Mucosa of descending colon (tissue), 3 donors: ENCODE results near the gene NRG3. TPM values are rescaled to one million over a fixed set of nuclear protein-coding genes. Genes with fewer than 3 reads are reported as not detected.

Experiments used
- ATAC-seq: fragments of 200-7000 bp; cut with Tn5 transposase; one replicate; pipeline ENCODE4 v1.9.1; 2020; ENCODE audit warnings: mild to moderate bottlenecking, moderate library complexity
- DNase-seq, 3 donors: peaks; one replicate each; pipeline ENCODE4 v3.0.0-alpha.2; 2020
- H3K36me3 ChIP-seq: fragments of 200-600 bp; one replicate; pipeline ENCODE4 v1.8.0; 2021; ENCODE audit warnings: low read depth, mild to moderate bottlenecking
- H3K4me1 ChIP-seq: fragments of 200-600 bp; one replicate; pipeline ENCODE4 v1.8.0; 2021; ENCODE audit warnings: low read depth, mild to moderate bottlenecking
- H3K4me3 ChIP-seq: fragments of 200-600 bp; one replicate; pipeline ENCODE4 v1.8.0; 2021; ENCODE audit warnings: mild to moderate bottlenecking
- H3K9me3 ChIP-seq: fragments of 200-600 bp; one replicate; pipeline ENCODE4 v1.8.0; 2021; ENCODE audit warnings: mild to moderate bottlenecking
- intact Hi-C, 2 donors: fragments of 100-400 bp; cut with DNase I in 1 of 2; cut with micrococcal nuclease in 1 of 2; formaldehyde crosslinking; loops; one replicate each; pipeline versions ENCODE4 v1.11.0 to v1.11.1; 2022; cut with DNase I, micrococcal nuclease
- total RNA-seq, 3 donors: library from RNA; stranded (reverse); fragmentation: NEBNext Ultra II Directional in 2 of 3; extraction: Animal tissue kit (Norgen Biotek cat#: 25700) in 2 of 3; gene quantifications; one replicate each; pipeline versions ENCODE4 v1.2.1 to v1.2.4, GENCODE V29; 2021 to 2023
- TF ChIP-seq, protein P1 (sequence below): fragments of 200-600 bp; IDR thresholded peaks from one replicate; pipeline ENCODE4 v1.8.0; 2022; ENCODE audit warnings: antibody characterized with exemption, mild to moderate bottlenecking
- donor health status: DM: no; HTN: no; CAD: no; lungs with moderate emphysema.
- donor health status: DM: no; HTN: no; CAD: no.
- donor health status: DM: no; HTN: yes; CAD: no.

Gene NRG3
- total RNA-seq, 3 donors from 2014 or later: 0.12 to 0.73 (median 0.23) TPM

DNA sequence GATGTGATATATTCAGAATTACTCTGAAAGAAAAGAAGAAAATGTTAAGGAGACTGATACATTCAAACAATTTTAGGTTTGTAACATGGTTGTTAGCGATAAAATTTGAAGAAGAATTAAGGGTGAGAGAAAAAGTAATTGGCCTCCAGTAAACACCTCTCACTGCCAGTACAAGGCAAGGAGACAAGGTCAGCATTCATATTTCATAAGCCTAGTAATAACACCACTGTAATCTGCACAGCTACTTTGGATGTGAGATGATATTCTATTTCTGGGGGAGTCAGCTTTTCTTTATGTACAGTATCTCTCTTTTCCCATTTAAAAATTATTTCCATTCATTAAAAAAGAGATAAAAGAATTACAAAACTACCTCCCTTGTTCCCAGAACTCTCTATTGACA lies 621.1 kb downstream of the NRG3 start:
- TF ChIP-seq, protein P1, sequence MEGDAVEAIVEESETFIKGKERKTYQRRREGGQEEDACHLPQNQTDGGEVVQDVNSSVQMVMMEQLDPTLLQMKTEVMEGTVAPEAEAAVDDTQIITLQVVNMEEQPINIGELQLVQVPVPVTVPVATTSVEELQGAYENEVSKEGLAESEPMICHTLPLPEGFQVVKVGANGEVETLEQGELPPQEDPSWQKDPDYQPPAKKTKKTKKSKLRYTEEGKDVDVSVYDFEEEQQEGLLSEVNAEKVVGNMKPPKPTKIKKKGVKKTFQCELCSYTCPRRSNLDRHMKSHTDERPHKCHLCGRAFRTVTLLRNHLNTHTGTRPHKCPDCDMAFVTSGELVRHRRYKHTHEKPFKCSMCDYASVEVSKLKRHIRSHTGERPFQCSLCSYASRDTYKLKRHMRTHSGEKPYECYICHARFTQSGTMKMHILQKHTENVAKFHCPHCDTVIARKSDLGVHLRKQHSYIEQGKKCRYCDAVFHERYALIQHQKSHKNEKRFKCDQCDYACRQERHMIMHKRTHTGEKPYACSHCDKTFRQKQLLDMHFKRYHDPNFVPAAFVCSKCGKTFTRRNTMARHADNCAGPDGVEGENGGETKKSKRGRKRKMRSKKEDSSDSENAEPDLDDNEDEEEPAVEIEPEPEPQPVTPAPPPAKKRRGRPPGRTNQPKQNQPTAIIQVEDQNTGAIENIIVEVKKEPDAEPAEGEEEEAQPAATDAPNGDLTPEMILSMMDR: no peak
- DNase-seq (no peak), ATAC-seq (no peak)
- Histone ChIP-seq H3K9me3 (no peaks in the 10 kb centered on the region), H3K4me1 (no peaks in the 10 kb centered on the region), H3K4me3 (no peak overlapping the region), H3K36me3 (no peaks in the 10 kb centered on the region)
- intact Hi-C loops: no loop called here

DNA sequence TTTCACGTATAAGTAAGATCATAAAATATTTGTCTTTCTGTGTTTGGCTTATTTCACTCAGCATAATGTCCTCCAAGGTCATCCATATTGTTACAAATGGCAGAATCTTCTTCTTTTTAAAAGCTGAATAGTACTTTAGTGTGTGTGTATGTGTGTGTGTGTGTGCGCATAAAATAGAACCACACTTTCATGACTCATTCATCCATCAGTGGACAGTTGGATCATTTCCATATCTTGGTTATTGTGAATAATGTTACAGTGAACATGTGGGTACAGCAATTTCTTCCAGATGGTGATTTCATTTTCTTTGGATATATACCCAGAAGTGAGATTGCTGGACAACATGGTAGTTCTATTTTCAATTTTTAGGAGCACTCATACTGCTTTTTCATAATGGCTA lies 622.4 kb downstream of the NRG3 start:
- no peaks in the 10 kb centered on the region for H3K9me3 ChIP-seq
- TF ChIP-seq, protein P1: no peak

DNA sequence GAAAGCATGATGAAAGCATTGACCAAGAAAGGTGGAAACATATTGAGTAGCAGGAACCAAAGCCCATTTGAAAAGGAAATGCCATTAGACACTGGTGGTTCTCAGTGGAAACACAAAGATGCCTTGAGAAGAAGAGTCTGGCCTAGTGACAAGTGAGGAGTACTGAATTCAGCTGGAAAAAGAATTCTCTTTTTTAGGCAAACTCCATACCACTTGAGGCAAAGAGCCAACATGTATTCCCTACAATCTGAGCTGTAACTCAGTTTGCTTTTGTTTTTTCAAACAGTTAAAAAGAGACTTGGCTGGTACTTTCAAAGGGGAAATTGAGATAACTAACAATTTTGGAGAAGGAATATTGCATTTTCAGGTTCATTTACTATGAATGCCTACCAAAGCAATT lies 624.0 kb downstream of the NRG3 start:
- no peak for DNase-seq
- no peak for ATAC-seq
- TF ChIP-seq, protein P1: no peak
- H3K36me3 ChIP-seq: no peaks in the 10 kb centered on the region
- intact Hi-C loops: no loop called here
- H3K9me3 ChIP-seq: no peaks in the 10 kb centered on the region
- no peak overlapping the region for H3K4me3 ChIP-seq
- H3K4me1 ChIP-seq: no peaks in the 10 kb centered on the region

More for the DNA sequence above, 622.4 kb downstream of the NRG3 start:
- H3K4me1 ChIP-seq: no peaks in the 10 kb centered on the region
- H3K4me3 ChIP-seq: no peak overlapping the region
- H3K36me3 ChIP-seq: no peaks in the 10 kb centered on the region
- ATAC-seq (no peak), DNase-seq (no peak)
- intact Hi-C loops: no loop called here

DNA sequence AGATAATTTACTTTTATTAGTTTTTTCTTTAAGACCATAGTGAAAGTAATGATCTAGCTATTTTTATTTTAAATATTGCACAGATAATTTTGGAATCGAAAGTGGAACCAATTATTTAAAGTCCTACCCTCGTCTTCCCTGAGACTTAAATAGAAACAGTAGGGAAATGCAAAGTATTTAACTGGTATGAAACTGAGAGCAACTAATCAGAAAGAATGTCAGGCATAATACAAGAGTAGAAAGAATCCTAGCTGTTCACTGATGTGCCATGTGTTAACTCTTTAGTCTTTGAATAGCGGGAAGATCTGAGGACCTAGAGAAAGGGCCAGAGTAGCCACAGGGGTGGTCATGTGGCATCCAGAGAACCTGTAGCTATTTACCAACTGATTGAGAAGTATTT lies 630.0 kb downstream of the NRG3 start:
- ATAC-seq (no peak), DNase-seq (no peak)
- Histone ChIP-seq H3K9me3 (peaks cover 2% of the 10 kb centered on the region), H3K4me3 (no peak overlapping the region), H3K36me3 (no peaks in the 10 kb centered on the region), H3K4me1 (no peaks in the 10 kb centered on the region)
- TF ChIP-seq, protein P1: no peak
- intact Hi-C loops: no loop called here

DNA sequence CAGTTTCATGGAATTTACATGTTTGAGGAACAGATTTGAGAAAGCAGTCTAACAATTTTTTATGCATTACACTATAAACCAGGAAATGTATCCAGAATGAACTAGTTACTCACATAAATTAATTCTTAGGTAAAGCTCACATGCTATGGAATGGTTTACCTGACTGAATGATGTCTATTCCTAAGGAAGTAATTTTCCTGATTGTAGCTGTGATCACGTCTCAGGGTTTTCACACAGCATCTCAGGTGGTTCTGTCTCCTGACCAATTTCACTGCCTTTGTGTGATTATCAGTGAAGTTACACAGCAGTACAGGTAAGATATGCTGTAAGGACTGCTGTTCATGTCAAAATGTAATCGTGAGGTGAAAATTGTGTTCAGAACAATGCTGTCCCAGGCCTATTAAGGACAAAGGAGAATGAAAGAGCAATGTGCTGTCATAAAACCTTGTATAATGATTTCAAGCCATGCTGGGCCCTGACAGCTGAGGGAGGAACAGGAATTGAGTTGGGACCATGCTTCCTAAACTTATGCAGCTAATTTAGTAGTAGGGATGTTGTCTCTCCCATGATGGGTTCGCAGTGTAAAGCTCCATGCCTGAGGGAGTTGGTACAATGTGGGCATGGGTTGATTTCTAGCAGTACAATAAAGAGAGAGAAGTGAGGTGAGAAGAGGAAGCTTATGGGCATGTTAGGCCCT lies 631.8 kb downstream of the NRG3 start:
- H3K4me1 ChIP-seq: no peaks in the 10 kb centered on the region
- H3K4me3 ChIP-seq: no peak overlapping the region
- peaks cover 2% of the 10 kb centered on the region for H3K9me3 ChIP-seq
- TF ChIP-seq, protein P1: no peak
- no peaks in the 10 kb centered on the region for H3K36me3 ChIP-seq
- ATAC-seq: no peak
- intact Hi-C loops: no loop called here
- no peak for DNase-seq

DNA sequence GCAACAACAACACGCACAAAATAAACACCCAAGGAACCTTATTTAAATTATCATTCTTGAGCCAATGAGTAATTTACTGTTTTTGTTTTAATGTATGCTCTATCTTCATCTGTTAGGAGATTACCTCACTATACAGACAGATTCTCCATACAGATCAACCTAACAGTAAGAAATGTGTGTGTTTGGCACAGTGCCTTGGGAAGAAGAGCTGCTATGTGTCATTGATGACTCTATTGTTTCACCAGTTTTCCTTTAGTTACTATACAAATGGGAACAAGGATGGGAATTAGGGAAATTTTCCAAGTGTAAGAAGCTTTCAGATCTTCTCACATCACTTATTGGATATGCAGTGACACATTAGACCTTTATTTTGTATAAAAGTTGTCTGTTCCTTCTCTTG lies 640.3 kb downstream of the NRG3 start:
- no peaks in the 10 kb centered on the region for H3K4me1 ChIP-seq
- TF ChIP-seq, protein P1: no peak
- no peaks in the 10 kb centered on the region for H3K9me3 ChIP-seq
- intact Hi-C loops: no loop called here
- ATAC-seq: no peak
- H3K4me3 ChIP-seq: no peak overlapping the region
- H3K36me3 ChIP-seq: no peaks in the 10 kb centered on the region
- DNase-seq: no peak
